RKO (cell line): Measurements from ENCODE around the gene POLR2B.
"Not testable (repeated sequence)": the region's sequence is repeated elsewhere in the genome, so short reads cannot be mapped to it uniquely, and the experiment has no call there.

Source experiments
- DNase-seq: peaks from one replicate; pipeline ENCODE4 v3.0.0-alpha.2; 2016; ENCODE audit warnings: low spot score

The POLR2B gene

DNA sequence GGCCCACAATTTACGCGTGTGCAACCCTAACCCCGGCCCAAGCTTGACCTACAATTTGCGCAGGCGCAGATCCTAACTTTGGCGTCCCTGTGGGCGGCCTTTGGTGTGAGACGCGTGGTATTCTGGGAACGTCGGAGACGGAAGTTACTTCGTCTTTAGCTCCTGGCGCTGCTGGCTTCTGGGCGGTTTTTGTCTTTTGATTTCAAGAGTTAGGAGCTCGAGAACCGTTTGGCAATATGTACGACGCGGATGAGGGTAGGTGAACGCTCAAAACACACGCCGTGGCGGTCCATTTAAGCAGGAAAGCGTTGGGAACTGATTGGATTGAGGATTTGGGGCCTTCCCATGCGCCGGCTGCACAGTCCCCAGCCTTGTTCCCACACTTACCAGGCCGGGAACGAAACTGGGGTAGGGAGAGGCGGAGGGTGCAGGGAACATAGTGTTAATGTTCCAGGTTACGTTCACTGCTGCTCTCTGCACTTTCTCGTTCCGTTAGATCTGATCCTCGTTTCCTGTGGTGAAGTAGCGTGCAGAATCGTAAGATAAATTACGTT lies at the start of gene POLR2B:
Gene POLR2B (plus strand): TSS at position 147 of the 554 bp plus-strand sequence. CDS start 90 bp downstream, at position 237.
- DNase-seq, result peak; percentile 97

DNA sequence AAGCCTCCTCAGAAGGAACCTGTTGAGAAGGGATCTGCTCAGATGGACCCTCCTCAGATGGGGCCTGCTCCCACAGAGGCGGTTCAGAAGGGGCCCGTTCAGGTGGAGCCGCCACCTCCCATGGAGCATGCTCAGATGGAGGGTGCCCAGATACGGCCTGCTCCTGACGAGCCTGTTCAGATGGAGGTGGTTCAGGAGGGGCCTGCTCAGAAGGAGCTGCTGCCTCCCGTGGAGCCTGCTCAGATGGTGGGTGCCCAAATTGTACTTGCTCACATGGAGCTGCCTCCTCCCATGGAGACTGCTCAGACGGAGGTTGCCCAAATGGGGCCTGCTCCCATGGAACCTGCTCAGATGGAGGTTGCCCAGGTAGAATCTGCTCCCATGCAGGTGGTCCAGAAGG lies 48.1 kb upstream of the POLR2B start:
- DNase-seq, result no peak

DNA sequence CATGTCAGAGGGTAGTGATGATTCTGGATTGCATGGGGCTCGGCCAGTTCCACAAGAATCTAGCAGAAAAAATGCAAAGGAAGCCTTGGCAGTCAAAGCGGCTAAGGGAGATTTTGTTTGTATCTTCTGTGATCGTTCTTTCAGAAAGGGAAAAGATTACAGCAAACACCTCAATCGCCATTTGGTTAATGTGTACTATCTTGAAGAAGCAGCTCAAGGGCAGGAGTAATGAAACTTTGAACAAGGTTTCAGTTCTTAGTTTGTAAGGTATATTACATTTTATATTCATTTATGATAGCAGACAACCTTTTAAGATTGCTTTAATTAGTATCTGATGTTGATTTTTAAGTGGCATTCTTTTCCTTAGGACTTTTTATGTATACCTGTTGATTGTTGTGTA lies 46.8 kb upstream of the POLR2B start:
- DNase-seq, result no peak

DNA sequence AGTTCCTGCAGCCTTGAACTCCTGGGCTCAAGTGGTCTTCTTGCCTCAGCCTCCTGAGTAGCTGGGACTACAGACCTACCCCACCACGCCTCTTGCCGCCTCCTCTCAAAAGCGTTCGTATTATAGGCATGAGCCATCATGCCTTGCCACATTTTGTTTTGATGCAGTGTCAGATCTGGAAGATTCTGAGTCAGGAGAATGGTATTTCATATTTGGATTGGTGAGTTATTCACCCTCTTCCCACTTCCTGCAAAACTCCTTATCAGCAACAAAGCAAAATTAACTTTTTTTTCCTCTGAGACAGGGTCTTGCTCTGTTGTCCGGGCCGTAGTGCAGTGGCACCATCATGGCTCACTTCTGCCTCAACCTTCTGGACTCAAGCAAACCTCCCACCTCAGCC lies 41.4 kb upstream of the POLR2B start:
- DNase-seq, result peak; percentile 91

DNA sequence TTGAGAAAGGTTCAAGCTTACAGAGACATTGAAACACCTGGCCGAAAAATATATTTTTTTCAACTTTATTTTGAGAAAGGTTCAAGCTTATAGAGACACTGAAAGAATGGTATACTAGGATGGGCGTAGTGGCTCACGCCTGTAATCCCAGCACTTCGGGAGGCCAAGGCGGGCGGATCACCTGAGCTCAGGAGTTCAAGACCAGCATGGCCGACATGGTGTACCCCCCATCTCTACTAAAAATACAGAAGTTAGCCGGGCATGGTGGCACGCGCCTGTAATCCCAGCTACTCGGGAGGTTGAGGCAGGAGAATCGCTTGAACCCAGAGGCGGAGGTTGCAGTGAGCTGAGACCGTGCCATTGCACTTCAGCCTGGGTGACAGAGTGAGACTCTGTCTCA lies 38.9 kb upstream of the POLR2B start:
- not testable (repeated sequence) for DNase-seq

DNA sequence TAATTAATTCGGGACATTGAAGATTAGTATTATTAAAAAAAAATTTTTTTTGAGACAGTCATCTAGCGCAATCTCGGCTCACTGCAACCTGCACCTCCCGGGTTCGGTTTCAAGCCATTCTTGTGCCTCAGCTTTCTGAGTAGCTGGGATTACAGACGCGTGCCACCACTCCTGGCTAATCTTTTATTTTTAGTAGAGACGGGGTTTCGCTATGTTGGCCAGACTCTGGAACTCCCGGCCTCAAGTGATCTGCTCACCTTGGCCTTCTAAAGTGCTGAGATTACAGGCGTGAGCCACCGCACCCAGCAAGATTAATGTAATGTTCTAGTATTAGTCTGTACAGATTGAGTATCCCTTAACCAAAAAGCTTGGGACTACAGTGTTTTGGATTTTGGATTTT lies 38.3 kb upstream of the POLR2B start:
- no peak for DNase-seq

DNA sequence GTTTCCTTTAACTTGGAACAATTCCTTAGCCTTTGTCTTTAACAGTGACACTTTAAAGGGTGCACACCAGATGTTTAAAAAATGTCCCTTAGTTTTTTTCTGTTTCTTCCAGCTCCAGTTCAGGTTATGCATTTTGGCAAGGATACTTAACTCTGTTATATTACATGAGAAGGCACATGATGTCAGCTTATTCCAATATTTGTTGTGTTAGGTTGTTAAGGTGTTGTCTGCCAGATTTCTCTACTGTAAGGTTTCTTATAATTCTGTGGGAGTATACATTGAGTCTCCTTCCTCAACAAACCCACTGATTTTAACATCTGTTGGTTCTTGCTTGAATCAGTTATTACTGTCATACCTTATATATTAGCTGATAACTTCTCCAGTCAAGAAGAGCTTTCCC lies 37.7 kb upstream of the POLR2B start:
- no peak for DNase-seq

DNA sequence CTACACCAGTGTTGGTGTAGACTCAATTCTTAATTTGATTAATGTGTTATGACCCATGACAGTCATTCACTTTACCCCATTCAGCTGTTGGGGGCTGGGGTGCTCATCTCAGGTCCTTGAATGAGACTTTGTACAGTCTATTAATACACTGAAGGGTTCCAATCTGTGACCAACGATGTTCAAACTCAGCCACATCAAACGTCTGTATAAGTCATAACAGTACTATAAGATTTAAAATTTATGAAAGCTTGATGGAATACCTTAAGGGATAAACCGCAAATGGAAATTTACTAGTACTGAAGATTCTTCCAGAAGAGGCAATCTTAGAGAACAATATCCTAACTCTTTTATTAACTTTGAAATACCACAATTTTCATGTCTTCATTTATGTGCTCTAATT lies 37.3 kb upstream of the POLR2B start:
- DNase-seq, result no peak

DNA sequence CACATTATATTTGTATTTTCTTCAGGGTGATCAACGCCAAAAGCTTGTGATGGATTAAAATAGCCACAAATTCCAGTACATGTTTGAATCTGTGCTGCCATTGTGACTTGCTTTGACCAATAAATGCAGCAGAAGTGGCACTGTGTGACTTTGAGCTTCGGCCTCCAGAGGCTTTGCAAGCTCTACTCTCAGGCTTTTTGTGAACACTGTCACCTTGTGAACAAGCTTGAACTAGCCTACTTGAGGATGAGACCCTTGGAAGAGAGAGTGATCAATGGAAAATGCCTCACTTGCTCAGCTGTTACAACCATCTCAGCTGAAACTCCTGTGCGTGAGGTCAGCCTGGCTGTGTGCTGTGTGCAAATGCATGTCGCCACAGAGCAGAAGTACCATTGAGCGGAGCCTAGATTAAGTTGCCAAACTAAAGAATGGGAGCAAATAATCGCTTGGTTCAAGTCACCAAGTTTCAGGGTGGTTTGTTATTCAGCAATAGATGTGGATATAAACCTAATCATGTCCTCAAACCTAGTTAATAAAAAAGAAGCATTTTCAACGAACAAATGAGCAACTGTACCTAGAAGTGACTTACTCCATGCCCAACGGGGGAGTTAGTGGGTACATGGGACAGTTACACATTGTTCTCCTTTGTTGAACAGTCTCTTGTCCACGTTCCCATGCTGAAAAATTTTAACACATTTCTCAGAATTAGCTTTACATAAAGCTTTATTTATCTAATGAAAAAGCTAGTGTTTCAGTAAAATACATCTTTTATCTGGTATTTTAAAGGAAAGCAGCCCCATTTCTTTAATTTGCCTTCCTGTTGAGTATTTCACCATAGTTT lies 24.8 kb upstream of the POLR2B start:
- no peak for DNase-seq

DNA sequence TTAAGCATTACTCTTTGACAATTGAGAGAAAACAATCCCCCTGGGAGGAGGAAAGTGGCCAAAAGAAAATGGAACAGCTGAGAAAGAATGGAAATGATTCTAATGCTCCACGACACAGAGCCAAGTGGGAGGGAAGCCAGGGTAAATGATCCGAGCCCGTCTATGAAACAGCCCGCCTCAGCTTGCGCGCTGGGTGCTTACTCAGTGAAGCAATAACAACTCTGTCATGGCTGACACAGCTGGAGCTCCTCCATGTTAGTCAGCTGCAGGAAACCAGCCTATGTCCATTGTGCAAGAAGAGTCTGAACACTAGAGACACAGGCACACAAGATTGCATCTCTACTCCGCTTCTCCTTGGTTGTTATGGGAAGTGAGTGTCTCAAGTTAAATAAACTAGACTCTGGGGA lies 20.6 kb upstream of the POLR2B start:
- peak; percentile 87 for DNase-seq

DNA sequence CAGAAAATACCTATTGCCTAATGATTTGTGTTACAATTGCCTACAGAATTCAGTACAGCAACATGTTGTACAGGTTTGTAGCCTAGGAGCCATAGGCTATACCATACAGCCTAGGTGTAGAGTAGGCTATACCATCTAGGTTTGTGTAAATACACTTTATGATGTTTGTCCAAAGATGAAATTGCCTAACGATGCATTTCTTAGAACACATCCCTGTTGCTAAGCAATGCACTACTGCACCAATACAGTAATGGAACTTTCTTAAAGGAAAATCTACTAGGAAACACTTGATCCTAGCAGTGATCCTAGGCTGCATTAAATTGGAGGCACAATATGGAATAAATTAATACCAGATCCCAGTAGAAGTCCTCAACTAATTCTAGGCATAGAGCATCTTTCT lies 19.6 kb upstream of the POLR2B start:
- DNase-seq, result no peak

DNA sequence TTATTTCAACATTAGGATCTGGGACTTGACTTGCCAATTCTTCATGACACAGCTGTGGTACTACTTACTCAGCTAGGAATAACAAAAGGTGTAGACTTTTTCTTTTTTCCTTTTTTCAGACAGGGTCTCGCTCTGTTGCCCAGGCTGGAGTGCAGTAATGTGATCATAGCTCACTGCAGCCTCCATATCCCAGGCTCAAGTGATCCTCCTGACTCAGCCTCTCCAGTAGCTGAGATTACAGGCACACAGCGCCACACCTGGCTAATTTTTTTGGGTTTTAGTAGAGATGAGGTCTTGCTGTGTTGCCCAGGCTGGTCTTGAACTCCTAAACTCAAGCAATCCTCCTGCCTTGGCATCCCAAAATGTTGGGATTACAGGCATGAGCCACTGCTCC lies 17.6 kb upstream of the POLR2B start:
- no peak for DNase-seq

DNA sequence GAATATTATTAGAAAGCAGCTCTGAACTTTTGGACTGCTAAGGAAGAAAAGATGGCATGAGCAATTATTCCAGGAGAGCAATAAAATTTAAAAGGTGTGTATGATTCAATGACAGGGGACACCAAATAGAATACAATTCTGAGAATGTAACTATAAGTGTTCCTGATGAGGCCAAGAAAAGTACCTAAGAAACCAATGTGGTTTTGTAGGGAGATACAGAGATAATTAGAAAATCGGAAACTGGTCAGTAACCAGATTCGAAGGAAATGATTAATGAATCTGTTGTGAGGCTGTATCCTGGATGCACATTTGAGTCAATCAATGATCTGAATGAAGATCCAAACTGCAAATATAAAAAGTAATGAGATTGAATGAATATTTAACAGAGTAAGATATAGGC lies 7.3 kb upstream of the POLR2B start:
- DNase-seq, result no peak

DNA sequence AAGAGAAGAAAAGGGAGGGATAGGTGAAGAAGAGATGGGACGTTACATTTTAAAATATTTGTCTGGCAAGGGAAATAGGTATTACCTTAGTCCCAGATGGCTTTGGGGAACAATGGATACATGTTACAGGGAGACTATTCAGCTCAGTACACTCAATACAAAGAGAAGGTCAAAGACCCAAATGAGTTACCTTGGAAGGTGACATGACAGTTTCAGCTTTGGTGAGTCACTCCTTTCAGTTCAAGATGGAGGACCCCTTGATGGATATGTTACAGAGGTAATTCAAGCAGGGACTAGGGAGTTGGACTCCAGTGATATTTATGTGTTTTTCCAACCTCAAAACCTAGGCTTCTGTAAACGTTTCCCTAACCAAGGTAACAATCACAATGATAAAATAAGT lies 6.3 kb upstream of the POLR2B start:
- no peak for DNase-seq

DNA sequence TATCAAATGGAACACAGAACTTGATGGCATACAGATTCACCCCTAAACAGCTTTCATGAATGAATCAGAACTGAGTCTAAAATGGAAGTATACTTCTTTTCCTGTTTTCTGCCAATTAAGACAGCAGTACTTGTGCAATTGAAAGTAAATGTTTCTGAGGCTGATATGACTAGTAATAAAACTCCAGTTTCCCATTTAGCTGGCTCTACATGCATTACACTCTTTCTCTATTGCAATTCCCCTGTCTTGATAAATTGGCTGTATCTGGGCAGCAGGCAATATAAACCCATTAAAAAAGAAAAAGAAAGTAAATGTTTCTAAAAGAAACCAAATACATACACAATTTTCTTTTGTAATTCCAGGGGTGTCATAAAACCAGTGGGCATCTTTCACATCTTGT lies 5.9 kb upstream of the POLR2B start:
- DNase-seq, result no peak

DNA sequence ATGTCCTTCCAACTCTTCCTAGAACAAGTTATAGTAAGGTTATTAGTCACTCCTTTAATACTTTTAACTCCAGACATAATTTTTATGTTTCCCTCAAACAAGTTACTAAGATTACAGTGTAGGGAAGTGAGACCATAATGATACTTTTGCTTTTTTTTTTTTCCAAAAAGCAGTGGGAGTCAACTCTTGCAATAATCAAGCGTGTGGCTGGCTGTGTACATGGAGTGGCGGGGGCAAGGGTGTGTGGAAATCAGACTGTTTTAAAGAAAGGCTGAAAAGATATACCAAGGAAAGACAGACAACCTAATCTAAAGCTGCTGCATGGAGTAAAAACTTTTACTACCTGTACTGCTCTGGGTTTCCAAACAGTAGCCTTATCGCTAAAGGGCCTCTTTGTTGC lies 5.4 kb upstream of the POLR2B start:
- DNase-seq, result no peak

DNA sequence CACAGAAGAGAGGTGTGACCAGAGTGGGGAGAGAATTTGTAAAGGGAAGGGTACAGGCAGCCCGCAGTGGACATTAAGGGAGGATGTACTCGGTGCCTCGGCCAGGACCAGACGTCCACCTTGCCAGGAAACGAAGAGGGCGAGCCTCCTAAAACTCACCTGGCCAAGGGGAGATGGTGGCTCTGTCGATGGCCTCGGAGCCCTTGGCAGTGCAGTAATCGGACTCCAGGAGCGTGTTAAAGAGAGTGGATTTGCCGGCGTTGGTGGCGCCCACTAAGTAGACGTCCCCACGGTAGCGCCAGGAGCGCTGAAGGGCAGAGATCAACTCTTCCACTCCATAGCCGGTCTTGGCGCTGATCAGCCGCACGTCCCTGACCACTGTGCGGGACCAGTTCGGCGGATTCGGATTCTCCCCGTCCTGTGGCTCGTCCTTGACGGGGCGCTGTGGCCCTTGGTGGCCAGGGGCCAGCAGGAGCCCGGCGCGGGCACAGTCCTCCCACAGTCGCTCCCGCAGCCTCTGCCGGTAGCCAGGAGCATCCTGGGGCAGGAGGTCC lies 2.3 kb upstream of the POLR2B start:
- DNase-seq, result peak; percentile 25

DNA sequence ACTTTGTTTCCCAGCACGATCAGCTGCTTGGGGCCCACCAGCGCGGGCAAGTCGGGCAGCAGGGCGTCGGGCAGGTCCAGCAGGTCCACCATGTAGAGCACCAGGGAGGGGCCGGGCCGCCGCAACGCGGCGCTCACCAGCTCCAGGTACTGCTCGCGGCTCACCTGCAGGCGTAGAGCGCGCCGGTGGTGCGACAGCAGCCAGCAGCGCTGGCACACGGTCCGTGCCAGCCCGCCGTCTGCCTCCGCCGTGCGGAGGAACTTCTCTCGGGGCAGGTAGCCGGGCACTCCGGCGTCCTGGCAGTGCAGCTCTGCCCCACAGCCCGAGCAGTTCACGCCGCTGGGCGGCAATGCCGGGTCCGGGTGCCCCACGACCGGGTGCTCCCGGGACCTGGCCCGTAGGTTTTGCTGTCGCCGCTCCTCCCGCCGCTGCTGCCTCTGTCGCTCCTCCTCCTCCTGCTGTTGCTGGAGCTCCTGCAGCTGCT lies 1.8 kb upstream of the POLR2B start:
- DNase-seq, result peak; percentile 15

DNA sequence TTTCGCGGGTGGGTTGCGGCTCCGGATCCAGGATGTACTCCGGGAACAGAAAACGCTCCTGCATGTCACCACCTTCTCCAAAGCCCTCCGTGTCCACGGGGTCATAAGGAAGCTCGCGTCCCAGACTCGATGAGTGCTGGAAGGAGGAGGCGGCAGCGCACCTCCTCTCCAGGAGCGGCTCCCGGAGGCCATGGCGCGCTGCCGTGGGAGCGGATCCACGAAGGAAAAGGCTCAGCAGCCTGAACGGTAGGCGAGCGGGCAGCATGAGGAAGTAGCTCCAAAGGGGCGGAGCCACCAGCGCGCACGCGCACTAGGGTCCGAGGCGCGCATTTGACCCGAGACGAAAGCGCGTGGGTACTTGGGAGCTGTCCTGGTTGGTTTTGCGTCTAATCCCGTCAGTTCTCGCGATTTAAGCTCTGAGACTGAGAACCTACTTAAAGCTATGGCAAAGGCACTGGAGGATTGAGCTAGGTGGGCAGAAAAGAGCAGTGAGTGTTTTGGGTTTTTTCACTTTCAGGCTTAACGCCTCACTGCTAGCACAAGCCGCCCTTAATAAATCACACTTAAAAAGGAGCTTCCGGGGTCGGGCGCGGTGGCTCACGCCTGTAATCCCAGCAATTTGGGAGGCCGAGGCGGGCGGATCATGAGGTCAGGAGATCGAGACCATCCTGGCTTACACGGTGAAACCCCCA lies 1.2 kb upstream of the POLR2B start, which contains the start of gene NOA1:
Gene NOA1 (minus strand): TSS at position 286 of the 692 bp plus-strand sequence. CDS start 21 bp downstream, at position 265.
- peak; percentile 97 for DNase-seq

DNA sequence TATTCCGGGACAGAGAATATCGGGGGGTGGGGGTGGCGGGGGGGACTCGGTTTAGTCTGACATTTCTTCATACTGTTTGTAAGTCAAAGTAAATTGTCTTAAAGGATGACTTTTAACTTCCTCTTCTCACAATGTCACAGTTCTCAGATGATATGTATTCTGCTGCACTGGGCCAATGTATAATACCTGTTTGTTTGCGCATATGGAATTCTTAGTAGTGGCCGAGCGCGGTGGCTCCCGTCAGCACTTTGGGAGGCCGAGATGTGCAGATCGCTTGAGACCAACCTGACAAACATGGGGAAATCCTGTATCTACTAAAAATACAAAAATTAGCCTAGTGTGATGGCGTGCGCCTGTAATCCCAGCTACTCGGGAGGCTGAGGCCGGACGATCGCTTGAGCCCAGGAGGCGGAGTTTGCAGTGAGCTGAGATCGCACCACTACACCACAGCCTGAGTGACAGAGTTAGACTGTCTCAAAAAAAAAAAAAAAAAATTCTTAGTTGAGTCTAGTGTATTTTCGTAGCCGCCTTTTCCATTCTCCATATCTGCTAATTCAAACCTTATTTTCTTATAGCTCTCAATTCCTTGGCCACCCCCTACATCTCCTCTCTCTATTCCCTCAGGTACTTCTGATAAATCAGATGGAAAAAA lies 851 bp downstream of the POLR2B start:
- DNase-seq, result peak; percentile 63

DNA sequence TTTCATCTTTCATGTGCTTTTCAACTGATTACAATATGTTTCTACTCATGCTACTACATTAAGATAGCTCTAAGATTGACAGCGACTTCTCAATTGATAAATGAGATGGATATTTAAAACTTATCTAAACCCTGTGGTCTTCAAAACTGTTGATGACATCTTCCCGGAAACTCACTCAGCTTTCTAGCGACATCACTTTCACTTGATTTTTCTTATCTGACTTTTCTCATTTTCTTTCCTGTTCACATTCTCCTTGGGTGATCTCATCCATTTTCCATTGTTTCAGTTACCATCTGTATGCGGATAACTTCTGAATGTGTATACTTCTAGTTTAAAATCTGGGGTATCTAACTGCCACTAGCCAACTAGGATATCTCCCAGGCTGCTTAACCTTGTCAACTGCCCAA lies 3.1 kb downstream of the POLR2B start:
- peak; percentile 55 for DNase-seq

DNA sequence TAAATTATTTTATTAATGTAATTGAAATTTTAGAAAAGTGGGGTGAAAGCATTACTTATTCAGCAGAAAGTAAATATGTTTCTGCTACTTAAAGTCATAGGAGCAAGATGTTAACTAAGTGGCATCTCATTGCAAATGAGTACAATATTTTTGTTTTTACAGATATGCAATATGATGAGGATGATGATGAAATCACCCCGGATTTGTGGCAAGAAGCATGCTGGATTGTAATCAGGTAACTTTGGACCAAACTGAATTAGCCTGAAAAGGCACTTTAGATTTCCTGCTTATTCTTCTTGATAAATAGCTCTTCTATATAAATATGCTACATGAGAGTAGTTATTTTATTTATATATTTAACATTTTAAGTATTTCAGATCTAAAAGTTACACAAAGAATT lies 7.5 kb downstream of the POLR2B start:
- DNase-seq, result no peak
